Stomach (tissue), 4 donors: ENCODE results near the gene GPC6.

ENCODE experiments used
- POLR2A ChIP-seq, 4 donors: fragments of 450-650 bp; IDR thresholded peaks; one replicate each; pipeline ENCODE4 v1.6.1; 2016; ENCODE audit warnings: antibody characterized with exemption in 4 of 4, control low read depth in 2 of 4, mild to moderate bottlenecking in 1 of 4, moderate library complexity in 1 of 4
- POLR2AphosphoS5 ChIP-seq, 3 donors: sonication (generic); formaldehyde crosslinking; IDR thresholded peaks; one replicate each; pipeline ENCODE4 v1.6.1; 2016; ENCODE audit warnings: antibody characterized with exemption in 3 of 3
- TF ChIP-seq, protein P1 (sequence below), 7 experiments: fragments of 450-650 bp in 4 of 7; fragments of 200-600 bp in 3 of 7; sonication (generic) in 3 of 7; IDR thresholded peaks; one replicate each; pipeline ENCODE4 v1.5.1; 2016 to 2019; ENCODE audit warnings: antibody characterized with exemption in 7 of 7, control low read depth in 2 of 7, mild to moderate bottlenecking in 1 of 7

DNA sequence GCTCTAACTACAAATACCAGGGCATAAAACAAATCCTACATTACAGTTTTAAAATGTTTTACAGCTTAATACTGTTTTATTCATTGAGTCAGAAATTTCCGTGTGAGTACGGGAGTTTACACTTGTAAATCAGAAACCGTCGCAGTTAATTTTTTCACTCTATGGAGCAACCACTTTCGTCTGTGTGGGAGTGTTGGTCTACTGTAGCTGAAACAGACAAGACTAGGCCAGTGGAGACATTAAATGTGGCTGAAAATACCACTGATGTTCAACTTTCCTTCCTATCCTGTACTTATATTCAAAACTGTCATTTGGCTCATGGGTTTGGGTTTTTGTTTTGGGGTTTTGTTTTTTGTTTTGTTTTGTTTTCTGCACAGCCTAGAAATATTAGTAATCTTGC, 984.2 kb downstream of the GPC6 start:
- TF ChIP-seq, protein P1, sequence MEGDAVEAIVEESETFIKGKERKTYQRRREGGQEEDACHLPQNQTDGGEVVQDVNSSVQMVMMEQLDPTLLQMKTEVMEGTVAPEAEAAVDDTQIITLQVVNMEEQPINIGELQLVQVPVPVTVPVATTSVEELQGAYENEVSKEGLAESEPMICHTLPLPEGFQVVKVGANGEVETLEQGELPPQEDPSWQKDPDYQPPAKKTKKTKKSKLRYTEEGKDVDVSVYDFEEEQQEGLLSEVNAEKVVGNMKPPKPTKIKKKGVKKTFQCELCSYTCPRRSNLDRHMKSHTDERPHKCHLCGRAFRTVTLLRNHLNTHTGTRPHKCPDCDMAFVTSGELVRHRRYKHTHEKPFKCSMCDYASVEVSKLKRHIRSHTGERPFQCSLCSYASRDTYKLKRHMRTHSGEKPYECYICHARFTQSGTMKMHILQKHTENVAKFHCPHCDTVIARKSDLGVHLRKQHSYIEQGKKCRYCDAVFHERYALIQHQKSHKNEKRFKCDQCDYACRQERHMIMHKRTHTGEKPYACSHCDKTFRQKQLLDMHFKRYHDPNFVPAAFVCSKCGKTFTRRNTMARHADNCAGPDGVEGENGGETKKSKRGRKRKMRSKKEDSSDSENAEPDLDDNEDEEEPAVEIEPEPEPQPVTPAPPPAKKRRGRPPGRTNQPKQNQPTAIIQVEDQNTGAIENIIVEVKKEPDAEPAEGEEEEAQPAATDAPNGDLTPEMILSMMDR (IDR thresholded peaks at IDR 0.05): no peak
- no peak for TF ChIP-seq POLR2AphosphoS5 (IDR thresholded peaks at IDR 0.05)
- no peak for TF ChIP-seq POLR2A (IDR thresholded peaks at IDR 0.05)
